T-helper 1 cell (primary cell): ENCODE data around the gene NCF4.

Source experiments
- DNase-seq, 5 donors: peaks; one replicate each; pipeline ENCODE4 v3.0.0-alpha.2; 2012 to 2020

NCF4 gene

DNA sequence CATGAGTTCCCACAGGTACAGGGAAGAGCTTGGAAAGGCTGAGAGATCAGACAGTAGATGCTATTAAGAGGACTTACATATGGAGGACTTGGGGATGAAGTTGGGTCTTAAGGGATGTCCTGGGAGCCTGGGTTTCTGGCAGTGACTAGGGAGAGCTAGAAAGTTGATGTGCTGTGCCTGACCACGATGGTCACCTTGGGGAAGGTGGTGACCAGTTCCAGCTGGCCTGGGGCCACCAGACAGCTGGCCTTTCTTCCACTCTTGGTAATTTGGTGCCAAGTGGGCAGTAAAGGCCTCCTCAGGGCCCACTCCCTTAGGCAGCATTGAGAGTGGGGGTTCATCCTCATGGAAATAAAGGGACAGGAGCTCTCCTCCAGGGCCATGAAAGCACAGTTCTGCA, 38.7 kb downstream of the NCF4 start:
- DNase-seq: no peak

DNA sequence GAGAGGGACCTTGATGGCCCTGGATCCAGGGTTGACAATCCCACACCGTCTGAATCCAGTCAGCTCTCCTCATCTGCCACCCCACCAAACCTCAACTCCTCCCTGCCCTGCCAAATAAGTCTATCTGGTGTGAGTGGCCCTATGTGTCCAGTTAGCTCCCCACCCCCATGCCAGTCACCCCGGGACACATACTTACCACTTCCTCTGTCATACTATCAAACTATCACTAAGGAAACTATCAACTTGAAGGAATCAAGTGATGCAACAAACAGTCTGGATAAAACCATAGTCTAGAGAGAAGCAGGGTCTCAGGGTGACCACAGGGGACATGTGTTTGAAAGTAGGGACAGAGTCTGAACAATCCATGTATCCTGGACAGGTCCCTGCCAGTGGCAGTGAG, 39.4 kb downstream of the NCF4 start:
- DNase-seq: peak in 1 of 5 donors; percentile 30

DNA sequence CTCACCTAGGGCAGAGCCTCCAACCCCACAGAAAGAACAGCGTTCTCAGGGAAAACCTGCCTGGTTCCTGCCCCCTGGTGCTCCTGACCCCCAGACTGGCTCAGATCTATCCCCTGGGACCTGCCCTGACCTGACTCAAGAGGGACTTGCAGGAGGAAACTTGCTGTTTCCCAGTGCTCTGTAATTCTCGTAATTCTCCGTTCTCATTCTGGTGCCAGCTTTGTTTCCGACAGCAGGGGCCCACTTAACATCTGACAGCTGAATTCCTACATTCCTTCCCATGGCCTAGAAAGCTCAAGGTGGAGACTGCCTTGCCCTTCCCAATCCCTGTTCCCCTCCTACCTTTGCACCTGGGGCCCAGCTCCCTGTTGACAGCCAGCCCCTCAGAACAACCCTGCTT, 40.1 kb downstream of the NCF4 start:
- no peak for DNase-seq

DNA sequence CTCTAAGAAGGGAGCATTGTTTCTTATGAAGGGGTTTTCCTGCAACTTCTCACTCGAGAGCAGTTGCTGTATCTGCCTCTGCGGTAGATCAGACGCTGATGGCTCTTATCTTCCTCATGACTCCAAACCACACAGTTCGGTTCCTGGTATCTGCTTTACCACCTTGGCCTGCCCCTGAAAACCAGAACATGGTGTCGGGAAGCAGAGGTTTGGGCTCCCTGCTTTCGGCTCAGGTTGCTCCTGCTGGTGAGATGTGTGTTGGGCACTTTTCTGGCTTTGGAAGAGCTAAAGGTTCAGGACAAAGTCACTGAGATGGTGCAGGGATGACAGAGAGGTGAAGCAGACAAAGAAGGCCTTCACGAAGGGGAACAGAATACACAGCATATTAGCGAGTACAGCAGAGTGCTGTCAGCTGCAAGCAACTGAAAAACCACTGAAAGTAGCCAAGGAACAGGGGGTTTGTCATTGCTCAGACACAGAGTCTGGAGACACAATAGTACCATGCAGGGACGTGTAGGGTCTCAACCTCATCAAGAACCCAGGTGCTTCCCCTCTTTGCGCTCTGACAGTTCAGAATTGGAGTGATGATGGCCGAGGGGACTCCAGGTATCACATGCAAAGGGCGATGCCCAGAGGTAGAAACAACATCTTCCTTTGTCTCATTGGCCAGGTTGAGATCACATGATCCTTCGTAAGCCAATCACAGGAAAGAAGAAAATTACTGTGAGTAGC, 40.8 kb downstream of the NCF4 start:
- DNase-seq: peak in 1 of 5 donors; percentile 72

DNA sequence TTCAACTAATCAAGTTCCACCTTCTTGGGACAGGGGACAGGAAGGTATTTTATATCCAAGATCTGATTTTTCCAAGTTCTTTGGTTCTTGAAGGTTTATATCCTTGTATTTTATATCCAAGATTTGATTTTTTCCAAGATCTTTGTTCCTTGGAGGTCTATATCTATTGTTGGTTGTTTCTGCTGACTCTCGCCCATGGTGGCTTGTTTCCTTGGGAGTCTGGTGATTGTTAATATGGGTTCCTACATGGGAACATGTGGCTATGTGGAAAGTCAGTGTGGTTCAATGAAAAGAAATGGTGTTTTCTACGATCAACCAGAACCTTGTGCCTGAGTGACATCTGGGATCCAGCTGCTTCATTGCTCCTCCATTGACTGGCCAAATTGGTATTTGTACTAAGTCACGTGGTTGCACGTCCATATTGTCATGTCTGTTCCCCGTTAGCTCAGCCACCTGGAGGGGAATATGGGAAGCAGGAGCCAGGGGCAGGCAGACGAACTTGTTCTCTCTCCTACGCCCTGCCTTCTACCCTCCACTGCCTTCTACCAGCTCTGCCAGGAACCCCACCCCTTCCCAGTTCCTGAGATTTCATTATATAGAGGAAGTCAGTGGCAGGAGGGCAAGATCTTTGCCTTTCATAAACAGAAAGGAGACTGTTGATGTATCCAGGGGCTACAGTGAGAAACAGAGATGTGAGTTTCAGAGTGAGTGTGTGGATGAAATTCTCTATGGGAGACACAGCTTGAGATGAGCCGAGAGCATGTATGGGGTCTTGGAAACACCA, 41.5 kb downstream of the NCF4 start:
- no peak for DNase-seq

DNA sequence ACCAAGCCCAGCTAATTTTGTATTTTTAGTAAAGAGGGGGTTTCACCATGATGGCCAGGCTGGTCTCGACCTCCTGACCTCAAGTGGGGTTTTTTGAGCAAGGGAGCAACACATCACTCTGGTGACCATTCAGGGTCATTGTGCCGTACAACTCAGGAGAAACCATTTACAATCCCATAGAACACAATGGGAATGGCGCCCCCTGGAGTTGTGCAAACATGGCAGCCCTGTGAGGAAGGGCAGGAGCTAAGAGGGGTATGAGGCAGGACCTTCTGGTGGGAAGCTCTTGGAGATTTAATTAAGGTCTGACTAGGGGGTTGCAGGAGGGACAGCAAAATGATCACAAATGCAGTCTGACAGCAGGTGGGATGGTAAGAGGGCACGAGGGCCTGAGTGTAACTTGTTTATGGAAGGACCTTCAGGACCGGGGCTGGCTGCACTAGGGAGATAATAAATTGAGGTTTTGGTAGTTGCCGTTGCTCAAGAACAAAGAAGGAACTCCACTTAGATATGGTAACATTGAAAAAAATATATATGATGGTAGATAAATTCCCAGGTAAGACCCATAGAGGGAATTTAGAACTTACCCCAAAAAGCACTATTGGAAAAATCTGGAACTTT, 43.6 kb downstream of the NCF4 start:
- no peak for DNase-seq

DNA sequence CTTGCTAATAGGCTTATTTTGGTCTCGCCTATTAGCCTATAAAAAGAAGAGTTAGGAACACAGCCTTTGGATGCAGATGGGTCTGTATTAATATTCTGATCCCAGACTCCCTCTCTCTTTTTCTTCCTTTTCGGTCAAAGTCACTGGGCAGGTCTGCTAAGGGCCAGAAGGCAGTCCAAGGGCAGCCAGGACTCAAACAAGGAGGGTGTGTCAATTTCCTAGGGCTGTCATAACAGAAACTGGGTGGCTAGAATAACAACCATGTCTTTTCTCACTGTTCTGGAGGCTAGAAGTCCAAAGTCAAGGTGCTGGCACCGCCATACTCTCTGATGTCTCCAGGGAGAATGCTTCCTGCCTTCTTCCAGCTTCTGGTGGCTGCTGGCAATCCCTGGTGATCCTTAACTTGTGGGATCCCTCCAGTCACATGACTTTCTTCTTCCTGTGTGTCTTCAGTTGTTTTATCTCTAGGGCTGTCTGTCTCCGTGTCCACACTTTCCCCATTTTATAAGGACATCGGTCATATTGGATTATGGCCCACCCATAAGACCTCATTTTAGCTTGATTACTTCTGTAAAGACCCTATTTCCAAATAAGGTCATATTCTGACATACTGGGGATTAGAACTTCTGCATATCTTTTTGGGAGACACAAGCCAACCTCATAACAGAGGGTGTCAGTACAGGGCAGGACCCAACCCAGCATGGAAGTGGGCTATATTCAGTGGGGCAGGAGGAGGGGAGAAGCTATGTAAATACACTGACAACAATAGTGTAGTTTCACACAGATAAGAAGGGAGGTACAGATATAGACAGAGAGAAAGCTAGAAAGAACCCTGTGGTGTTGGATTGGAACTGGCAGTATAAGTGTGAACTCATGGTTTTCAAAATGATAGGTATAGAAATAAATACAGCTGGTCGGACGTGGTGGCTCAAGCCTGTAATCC, 46.7 kb downstream of the NCF4 start:
- DNase-seq: no peak

DNA sequence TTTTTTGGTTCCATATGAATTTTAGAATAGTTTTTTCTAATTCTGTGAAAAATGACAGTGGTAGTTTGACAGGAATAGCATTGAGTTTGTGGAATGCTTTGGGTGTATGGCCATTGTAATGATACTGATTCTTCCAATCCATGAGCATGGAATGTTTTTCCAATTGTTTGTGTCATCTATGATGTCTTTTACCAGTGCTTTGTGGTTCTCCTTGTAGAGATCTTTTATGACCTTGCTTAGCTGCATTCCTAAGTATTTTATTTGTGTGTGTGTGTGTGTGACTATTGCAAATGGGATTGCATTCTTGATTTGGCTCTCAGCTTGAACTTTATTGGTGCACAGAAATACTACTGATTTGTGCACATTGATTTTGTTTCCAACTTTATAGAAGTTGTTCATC, 49.7 kb downstream of the NCF4 start:
- DNase-seq: no peak

DNA sequence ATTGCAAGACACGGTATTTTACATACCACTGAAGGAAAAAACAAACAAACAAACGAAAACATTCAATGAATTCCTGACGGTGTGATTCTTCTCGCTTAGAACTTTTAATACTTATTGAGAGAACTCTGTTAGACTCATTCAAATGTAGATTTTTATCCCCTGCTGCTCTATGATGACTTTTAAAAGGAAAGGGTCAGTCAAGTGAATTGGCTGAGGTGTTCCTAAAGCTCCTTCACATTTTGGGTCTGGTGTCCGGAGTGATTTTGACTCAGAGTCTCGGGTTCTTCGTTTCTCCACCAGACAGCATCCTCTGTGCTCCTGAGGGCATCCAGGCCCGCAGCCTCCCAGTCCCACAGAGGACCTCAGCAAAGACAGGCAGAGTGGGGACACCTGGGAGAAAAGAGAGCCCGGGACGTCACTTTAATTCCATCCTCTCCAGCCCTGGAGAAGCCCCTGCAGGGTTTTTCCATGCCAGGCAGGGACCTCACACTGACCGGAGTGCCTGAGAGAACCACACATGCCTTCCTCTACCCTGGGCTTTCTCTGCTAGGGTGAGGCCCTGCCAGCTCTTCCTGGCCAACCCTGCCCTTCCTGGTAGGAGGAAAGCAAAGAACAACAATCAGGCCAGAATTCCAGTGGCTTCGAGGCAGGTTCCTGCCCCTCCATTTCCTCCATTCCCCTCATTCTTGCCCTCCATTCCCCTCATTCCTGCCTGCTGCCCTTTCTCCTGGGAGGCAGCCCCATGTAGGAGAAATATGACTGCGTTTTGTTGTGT, 51.3 kb downstream of the NCF4 start:
- DNase-seq: no peak

DNA sequence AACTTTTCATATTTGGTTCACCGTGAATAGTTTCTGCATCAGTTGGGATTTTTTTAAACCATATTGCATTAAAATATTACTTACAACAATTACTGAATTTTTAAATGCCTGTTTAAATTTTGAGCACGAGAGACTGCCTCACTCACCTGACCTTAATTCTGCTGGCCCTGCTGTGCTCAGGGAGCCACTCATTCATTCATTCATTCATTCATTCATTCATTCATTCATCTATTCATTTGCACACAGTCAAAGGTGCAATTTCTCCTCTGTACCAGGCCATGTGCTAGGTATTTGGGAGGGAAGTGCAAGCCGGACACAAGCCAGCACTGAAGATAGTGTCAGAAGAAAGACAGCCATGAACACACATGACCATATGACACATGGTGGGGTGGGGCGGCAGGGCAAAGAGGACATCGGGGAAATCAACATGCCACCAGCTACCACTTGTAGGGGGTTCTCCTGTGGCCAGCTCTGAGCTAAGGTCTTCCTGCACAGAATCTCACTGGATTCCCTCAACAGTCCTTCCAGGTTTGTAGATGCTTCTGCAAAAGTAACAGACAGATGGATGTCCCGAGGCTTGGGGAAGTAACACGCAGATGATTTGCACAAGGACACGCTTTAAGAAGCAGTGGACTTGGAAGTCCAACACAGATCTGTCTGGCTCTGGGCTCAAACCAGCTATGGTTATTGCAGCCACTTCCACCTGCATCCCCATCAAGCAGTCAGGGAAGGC, 52.1 kb downstream of the NCF4 start:
- DNase-seq: no peak

DNA sequence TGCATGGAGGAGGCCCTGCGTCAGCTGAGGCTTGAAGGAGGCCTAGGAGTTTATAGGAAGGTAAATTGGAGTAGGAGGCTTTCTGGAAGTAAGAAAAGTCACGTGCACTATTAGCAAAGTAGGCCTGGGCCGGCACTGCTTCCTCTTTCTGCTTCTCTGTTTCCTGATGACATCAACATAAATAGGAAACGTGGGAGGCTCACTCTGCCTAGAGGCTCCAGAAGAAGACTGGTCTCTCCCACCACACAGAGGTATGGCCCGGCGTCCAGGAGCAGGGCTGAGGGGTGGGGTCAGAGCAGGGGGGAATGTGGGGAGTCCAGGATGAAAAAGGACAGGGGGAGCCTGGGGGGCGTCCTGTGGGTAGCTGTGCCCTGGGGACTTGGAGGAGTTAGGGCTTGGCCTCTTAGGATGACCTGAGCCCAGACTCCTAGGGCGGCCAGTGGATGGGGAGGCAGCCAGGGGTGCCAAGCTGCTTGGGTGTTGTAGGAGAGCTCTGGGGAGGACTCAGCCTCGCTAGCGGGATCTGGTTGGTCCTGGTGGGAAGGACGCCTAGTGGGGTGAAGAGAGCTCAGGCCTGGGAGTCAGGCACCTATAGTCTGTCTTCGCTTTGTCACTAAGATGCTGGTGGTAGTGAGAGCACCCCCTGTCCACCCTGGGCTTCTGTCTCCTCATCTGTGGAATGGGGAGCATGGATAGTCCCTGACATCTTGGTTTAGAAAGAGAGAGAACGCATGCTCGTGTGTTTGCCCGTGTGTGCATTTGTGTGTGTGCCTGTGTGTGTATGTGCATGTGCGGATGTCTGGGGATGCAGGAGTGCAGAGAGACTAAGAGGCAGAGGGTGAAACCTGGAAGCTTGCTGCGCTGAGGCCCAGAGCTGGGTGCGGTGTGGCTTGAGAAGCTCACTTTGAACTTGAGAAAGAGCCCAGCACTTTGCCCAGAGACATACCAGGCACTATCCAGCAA, 52.9 kb downstream of the NCF4 start, which contains the start of gene CSF2RB:
TSS of gene CSF2RB (plus strand) at position 202 of the 963 bp plus-strand sequence. CDS start 8,580 bp downstream, outside the sequence.
- no peak for DNase-seq

DNA sequence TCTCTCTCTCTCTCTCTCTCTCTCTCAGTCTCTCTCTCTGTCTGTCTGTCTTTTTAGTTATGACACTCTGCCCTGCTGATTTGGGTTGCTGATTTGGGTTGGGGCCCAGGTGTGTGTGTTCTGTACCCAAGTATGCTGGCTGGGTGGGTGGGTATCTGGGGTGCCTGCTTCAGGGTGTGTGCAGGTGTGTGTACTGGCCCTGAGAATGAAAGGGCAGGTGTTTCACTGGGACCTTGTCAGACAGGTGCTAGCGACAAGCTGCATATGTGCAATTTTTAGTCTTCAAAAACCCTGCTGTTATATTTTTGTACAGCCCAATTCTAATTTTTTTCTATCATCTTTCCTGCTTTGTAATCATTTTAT, 53.6 kb downstream of the NCF4 start:
- DNase-seq: no peak

DNA sequence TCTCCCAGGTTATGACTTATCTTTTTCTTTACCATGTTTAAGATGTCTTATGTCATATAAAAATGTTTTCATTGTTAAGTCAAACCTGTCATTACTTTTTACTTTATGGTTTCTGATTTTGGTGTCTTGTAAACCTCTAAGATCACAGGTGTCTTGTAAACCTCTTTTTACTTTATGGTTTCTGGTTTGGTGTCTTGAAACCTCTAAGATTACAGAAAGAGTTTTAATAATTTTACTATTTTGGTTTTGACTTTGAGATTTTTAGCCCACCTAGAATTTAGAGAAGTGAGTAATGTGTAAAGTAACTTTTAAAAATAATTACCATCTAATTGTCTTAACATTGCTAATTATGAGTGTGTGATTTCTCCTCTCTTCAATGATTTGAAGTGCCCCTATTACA, 55.2 kb downstream of the NCF4 start:
- DNase-seq: no peak

DNA sequence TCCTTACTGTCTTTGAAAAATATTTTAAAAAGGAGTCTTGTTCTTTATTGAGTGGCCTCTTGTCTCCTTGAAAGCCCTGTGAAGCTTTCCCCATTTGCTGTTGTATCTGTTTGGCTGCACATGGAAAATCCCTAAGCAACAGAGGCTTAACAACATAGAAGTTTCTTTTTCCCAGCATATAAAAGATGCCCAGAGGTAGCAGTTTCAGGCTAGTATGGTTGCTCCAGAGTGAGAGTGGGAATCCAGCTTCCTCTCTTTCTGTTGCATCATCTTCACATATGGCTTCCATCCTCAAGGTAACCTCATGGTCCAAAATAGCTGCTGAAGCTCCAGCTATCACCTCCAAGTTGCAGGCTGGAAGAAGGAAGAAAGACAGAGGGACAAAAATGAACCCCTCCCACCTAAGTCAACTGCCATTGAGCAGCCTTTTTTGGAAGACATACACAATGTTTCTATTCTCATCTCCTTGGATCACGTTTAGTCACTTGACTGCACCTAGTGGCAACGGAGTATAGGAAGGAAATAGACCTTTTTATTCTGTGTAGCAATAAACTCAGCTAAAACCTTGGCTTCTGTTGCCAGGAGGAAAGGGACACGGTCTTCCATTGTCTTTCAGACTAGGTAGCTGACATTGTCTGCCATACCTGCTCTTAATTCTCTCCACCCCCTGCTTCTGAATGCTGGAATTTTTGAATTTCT, 57.9 kb downstream of the NCF4 start:
- no peak for DNase-seq

DNA sequence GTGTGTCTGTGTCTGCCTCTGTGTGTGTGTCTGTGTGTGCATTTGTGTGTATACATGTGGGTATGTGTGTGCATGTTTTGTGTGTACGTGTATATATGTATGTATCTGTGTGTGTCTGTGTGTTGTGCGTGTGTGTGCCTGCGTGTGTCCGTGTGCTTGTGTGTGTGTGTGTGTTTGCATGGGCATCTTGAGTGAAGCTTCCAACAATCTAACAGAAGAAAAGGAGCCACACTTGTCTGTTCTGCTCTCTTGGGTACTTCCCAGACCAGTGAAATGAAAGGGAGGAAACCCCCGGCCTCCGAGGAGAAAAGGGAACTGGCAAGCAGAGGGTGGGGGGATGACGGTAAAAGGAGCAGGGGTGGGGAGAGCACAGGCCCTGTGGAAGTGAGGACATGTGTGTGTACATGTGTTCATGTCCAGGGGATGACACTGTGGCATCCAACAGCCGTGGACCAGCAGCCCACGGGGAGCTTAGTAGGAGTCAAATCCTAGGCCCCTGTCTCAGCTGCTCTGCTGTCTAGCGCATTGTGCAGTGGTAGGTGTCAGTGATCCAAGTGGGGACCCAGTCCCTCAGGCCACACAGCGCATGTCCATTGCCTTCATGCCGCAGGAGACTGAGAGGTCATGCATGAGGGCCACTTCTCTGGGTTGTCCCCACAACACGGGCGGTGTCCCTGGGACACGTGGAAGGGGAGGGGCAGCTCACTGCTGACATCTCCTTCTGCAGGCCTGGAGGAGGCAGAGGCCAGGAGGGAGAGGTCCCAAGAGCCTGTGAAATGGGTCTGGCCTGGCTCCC, 60.7 kb downstream of the NCF4 start:
- no peak for DNase-seq

DNA sequence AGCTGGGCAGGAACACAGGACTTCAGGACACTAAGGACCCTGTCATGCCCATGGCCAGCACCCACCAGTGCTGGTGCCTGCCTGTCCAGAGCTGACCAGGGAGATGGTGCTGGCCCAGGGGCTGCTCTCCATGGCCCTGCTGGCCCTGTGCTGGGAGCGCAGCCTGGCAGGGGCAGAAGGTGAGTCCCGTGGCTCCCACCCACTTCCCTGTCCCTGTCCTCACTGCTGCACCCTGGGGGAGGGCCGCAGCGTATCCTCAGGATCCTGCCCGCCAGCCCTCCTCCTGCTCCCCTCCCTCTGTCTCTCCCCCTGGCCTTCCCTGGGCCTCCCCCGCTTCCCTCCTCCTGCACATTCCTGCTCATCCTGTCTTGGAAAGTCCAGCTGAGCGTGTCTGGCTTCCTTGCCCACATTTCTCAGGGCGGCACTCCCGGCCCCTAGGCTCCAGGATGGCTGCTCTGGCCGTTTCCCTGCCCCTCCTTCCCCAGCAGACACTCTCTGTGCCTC, 61.4 kb downstream of the NCF4 start:
- no peak for DNase-seq

DNA sequence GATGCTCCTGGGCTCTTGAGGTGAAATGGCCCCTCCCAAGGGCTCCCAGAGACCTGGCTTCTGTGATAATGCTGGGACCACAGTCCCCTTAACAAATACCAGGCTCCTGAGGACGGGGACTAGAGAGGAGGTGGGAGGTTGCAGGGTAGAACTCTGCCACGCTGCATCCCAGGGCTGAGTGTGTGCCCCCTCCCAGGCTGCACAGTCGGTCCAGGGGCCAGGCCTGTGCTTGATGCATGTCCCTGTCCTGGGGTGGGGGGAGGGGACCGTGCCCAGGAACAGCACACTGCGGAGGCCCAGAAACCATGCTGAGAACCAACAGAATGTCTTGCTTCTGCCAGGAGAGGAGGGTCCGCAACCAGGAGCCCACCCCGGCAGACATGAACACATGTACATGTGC, 61.9 kb downstream of the NCF4 start:
- no peak for DNase-seq

DNA sequence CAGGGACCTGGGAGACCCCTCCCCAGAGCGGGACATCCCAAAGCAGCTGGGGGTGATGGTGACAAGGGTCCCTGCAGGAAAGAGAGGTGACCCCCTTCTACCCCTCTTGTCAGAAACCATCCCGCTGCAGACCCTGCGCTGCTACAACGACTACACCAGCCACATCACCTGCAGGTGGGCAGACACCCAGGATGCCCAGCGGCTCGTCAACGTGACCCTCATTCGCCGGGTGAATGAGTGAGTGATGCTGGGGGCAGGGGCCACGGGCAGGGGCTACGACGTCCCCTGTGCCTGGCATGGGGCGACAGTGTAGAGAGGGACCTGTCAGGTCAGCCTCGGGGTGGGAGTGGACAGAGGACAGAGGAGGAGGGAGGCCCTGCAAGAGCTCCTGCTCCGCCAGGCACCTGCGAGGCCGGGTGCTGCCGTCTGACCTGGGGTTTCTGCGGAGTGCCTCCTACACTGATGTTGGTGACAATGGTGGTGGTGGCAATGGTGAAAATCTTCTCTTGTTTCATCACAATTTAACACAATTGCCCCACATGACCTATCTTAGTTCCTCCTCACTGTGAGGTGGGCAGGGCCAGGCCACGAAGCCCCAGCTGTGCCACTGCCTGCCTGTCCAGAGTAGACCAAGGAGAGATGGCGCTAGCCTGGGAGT, 62.5 kb downstream of the NCF4 start:
- DNase-seq: no peak
